GM08714 (cell line): ENCODE measurements around the gene RBPMS2.
A peak's percentile ranks its signal among the peaks of the same experiment; 100 is the strongest.
"Not testable (repeated sequence)": the region's sequence is repeated elsewhere in the genome, so short reads cannot be mapped to it uniquely, and the experiment has no call there.

Experiments used
- H3K4me3 ChIP-seq: fragments of 200-500 bp; sonication (Bioruptor generic); 2 replicates; pipeline ENCODE4 v1.5.1; 2014; ENCODE audit warnings: mild to moderate bottlenecking, low read length, inconsistent platforms
- ZNF274 ChIP-seq: IDR thresholded peaks from 2 replicates; pipeline ENCODE4 v1.6.1; 2012; ENCODE audit warnings: mild to moderate bottlenecking, low read depth, low read length

Gene RBPMS2

GRCh38 chr15:64775551-64776401 is at the start of gene RBPMS2:
Gene RBPMS2 (minus strand): TSS chr15:64775589. CDS start chr15:64775319, 270 bp downstream.
- no peak for TF ChIP-seq ZNF274
- peak within 1 kb of the TSS; percentile 60 for H3K4me3 ChIP-seq

DNA sequence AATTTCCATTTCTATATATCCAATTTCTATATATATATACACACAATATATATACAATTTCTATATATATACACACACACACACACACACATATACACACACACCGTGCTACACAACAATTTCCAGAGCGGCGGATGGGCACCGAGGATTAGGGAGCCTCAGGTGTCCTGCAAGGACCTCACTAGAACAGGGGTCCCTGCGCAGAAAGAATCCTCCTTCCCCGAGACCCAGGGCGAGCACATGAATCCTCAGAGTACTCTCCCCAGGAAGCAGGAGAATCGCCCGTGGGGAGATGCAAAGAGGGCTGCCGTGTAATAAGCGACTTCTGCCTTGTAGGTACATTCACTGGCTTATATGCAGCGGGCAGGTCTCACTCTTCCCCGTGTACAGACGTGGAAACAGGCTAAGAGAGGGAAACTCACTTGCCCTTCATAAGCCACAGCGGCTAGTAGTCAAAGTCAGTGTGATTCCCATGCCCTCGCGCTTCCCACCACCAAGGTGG is 49.6 kb upstream of the RBPMS2 start:
- no peak for TF ChIP-seq ZNF274
- peak overlapping the region; percentile 71 for H3K4me3 ChIP-seq

- no peak overlapping the region for H3K4me3 ChIP-seq
- no peak for TF ChIP-seq ZNF274
Measured at GRCh38 chr15:64816452-64816851, 41.1 kb upstream of the RBPMS2 start.

DNA sequence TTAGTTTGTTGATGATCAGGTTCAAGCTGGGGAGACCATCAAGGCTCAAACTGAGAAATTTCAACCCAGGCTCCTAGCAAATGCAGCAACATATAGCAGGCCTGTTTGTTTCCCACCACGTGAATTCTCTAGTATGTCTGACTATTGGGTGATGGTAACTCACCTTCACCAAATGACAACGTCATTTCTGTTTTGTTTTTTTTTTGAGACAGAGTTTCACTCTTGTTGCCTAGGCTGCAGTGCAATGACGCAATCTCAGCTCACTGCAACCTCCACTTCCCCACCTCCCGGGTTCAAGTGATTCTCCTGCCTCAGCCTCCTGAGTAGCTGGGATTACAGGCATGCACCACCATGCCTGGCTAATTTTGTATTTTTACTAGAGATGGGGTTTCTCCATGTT is 39.6 kb upstream of the RBPMS2 start:
- not testable (repeated sequence) for H3K4me3 ChIP-seq

- H3K4me3 ChIP-seq: not testable (repeated sequence)
Measured at GRCh38 chr15:64814283-64814682, 38.9 kb upstream of the RBPMS2 start.

- TF ChIP-seq ZNF274: no peak
- no peak overlapping the region for H3K4me3 ChIP-seq
Measured at GRCh38 chr15:64813075-64813474, 37.7 kb upstream of the RBPMS2 start.

GRCh38 chr15:64810497-64811326 is 35.3 kb upstream of the RBPMS2 start:
- no peak for TF ChIP-seq ZNF274
- no peak overlapping the region for H3K4me3 ChIP-seq

GRCh38 chr15:64809649-64810496 is 34.5 kb upstream of the RBPMS2 start:
- no peak for TF ChIP-seq ZNF274
- H3K4me3 ChIP-seq: no peak overlapping the region

- H3K4me3 ChIP-seq: no peak overlapping the region
- TF ChIP-seq ZNF274: no peak
Measured at GRCh38 chr15:64808785-64809453, 33.5 kb upstream of the RBPMS2 start.

DNA sequence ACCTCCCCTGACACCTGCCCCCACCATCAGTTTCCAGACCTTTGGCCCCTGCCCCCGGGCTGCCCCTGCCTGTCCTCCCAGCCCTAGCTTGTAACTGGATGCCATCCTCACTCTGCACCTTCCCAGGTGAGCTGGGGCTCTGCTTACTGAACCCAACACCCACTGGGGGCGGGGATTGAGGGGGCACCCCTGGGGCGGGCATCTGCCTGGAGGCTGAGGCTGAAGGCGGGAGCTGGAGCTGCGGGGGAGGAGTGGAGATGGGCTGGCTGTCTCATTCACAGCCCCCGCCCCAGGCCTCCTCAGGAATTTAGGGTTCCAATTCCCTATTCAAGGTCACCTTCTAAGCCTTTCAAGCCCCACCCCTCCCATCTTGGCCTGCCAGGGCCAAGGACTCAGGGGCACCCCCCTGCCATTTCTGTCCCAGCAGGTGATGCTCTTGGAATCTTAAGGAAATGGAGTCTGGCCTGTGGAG is 32.4 kb upstream of the RBPMS2 start:
- no peak for TF ChIP-seq ZNF274
- H3K4me3 ChIP-seq: no peak overlapping the region

- no peak for TF ChIP-seq ZNF274
- H3K4me3 ChIP-seq: no peak overlapping the region
Measured at GRCh38 chr15:64807051-64807749, 31.8 kb upstream of the RBPMS2 start.

- no peak overlapping the region for H3K4me3 ChIP-seq
- TF ChIP-seq ZNF274: no peak
Measured at GRCh38 chr15:64806509-64806908, 31.1 kb upstream of the RBPMS2 start.

DNA sequence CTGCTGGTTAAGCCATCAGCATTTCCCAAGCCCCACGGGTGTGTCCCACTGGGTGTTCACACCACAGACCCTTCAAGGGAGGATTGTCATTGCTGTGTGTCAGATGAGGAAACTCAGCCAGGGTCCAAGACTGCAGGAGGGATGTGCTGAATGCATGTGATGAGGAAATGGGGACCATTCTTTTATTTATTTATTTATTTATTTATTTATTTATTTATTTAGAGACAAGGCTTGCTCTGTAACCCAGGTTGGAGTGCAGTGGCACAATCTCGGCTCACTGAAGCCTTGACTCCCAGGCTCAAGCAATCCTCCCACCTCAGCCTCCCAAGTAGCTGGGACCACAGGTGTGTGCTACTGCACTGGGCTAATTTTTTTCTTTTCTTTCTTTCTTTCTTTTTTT is 29.2 kb upstream of the RBPMS2 start:
- TF ChIP-seq ZNF274: no peak
- no peak overlapping the region for H3K4me3 ChIP-seq

DNA sequence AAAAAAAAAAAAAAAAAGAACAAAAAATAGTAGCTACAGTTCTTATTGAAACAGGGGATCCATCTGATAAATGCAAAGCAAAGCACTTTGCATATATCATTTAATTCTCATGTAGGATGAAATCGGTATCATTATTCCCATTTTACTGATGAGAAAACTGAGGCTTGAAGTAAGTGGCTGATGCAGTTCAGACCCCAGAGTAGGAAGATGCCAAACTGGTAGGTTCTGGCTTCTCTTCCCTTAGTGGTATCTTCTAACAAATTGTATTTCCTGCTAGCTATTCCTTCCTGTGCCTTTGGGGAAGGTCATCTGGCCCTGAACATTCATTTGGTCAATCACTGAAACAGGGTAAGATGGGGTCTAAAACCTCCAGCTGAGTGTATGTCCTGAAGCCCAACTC is 28.1 kb upstream of the RBPMS2 start:
- TF ChIP-seq ZNF274: no peak
- H3K4me3 ChIP-seq: no peak overlapping the region
